GM19372 (cell line): Measurements from ENCODE around the gene PRR12.
A peak's percentile ranks its signal among the peaks of the same experiment; 100 is the strongest.

Source experiments
- ATAC-seq: cut with Tn5 transposase; IDR thresholded peaks from one replicate; pipeline ENCODE4 v1.9.1; 2021; ENCODE audit warnings: mild to moderate bottlenecking, low read depth, moderate library complexity; ENCODE audit not compliant: unreplicated experiment

Gene PRR12

DNA sequence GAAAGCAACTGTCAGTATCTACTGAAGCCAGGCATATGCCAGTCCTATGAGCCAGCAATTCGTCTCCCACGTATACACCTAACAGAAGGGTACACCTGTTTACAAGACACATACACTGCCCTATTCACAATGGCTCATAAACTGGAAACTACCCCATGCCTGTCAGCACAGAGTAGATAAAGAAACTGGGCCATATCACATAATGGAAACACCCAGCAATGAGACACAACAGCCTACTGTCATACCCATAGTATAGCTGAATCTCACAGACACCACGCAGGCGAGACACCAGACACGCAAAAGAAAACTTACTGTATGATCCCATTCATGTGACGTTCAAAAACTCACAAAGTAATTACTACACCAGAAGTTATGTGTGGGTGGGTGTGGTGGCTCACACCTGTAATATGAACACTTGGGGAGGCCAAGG lies 26.4 kb upstream of the PRR12 start:
- ATAC-seq: no peak

DNA sequence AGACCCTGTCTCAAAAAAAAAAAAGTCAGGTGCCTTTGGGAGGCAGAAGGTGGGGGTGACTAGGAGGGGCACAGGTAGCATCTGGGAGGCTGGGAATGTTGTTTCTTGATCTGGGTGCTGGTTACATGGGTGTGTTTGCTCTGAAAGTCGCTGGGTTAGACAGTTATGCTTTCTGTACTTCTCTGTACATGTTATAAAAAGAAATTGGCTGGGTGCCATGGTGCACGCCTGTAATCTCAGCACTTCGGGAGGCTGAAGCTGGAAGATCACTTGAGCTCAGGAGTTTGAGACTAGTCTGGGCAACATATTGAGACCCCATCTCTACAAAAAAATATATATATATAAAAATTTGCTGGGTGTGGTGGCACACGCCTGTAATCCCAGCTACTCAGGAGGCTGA lies 25.7 kb upstream of the PRR12 start:
- no peak for ATAC-seq

DNA sequence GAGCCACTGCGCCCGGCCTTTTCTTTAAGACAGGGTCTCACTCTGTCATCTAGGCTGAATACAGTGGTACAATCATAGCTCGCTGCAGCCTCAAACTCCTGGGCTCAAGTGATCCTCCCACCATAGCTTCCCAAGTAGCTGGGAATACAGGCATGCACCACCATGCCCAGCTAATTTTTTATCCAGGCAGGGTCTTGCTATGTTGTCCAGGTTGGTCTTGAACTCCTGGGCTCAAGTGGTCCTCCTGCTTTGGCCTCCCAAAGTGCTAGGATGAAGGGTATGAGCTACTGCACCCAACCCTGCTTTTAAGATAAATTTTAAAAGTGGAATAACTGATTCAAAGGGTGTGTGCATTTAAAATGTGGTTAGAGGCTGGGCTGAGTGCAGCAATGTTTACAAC lies 24.7 kb upstream of the PRR12 start:
- ATAC-seq: no peak

DNA sequence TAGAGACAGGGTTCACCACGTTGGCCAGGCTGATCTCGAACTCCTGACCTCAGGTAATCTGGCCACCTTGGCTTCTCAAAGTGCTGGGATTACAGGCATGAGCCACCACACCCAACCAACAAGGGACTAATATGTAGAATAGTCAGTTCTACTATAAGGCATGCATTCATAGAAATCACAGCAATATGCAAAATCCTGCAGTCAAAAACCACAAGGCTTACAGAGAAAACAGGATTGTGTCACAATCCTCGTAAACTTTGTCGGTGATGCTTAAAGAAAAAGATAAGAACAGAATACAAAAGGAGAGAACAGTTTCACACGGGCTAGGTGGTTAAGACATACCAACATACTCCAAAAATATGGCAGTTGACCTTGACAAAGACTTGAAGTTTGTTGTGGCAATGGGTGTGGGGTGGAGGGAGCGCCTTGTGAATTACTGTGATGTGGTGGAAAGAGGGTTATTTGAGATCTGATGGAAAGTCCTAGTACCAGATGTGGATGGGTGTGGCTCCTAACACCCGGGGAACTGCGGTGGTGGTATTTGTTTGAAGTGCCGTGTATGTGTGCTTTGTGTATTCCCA lies 23.0 kb upstream of the PRR12 start:
- no peak for ATAC-seq

DNA sequence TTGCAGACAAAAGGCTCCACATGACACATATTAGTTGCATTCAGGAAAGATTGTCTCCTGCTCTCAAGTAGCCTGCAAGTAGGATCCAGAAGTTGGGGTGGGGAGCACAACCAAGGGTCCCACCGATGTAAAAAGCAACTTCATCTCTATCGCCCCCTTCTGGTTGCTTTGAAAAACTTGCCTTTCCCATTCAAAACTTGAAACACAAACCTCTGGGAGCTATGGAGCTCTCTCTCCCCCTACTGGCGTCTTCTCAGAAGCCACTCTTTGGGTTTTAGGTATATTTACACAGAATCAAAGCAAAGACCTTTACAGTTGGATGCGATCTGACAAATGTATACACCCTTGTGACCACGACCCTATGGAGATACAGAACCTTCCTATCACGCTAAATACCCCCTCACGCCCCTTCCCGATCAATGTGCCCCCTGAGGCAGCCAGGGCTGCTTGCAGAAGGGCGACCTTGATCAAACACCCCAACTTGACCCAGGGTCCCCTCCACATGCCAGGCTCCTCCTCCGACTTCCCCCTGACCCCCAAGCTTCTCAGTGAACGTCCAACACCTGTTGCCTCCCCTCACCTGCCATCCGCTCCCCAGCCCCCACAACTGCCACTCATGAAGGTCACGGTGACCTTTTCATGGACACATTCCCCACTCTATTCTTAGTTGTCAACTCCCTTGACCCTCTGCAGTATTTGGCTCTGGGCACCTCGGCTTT lies 20.7 kb upstream of the PRR12 start:
- no peak for ATAC-seq

DNA sequence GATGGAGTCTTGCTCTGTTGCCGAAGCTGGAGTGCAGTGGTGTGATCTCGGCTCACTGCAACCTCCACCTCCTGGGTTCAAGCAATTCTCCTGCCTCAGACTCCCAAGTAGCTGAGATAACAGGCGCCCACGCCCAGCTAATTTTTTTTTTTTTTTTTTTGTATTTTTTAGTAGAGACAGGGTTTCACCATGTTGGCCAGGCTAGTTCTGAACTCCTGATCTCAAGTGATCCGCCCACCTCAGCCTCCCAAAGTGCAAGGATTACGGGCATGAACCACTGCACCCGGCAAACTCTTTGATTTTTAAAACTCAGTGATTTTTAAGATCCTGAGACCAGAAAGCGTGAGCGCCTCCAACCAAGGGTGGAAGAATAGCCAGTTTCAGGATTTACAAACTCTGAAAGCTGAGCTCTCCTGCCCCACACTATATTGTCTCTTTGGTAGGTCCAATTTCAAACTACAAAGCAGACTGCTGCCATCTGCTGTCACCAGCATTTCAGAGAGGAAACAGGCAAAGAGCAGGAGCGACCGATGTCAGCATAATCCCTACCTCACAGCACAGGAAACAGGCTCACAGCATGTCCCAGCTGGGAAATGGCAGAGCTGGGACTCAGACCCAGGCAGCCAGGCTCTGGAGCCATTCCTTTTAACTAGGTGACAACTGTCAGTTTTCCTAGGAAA lies 19.8 kb upstream of the PRR12 start:
- ATAC-seq: no peak

DNA sequence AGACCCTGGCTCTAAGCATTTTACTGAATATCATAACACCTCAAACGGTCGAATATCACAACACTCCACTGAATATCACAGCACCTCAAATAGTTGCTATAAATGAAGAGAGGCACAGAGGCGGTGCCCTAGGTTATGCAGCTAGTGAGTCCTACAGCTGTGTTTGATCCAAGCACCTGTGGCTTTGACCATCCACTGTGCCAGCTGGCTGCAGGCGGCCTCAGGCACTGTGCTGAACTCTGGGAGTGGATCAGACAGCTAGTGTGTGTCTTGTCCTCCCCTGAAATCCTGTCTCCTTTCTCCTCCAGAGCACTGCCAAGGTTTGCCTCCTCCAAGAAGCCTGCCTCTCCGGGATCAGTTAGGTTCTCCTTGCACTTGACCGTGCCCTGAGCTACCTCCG lies 18.0 kb upstream of the PRR12 start:
- ATAC-seq: no peak

DNA sequence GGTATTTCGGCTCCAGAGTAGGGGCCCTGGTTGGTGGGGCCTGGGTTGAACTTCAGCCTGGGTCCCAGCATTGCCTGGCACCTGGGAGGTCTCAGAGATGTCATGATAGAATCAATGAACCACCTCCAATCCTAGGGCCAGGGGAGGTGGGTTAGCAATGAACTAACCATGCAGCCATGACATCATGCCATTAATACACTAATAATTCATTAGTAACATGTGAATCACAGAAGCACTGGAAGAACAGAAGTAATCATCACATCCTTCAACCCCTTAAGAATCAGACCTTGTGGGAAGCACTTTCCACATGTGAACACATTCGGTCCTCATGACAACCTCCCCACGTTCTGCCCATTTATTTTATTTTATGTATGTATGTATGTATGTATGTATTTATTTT lies 17.6 kb upstream of the PRR12 start:
- no peak for ATAC-seq

DNA sequence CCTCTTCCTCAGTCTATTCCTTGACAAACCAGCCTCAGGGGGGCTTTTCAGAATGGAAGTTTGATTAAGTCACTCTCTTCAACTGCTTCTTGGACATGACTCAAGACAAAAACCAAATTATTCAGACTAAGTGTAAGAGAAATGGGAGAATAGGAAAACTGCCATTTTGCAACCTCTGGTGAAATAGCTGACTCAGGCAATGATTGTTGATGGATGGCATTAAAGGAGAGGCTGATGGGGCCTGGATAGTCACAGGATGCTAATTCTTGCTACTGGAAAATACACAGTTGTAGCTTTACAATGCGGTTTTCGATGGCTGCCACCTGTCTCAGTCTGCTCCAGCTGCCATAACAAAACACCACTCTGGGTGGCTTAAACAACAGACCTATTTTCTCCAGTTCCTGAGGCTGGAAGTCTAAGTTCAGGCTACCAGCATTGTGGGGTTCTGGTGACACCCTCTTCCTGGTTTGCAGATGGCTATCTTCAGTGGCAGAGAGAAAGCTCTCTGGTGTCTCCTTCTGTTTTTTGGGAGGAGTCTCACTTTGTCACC lies 16.7 kb upstream of the PRR12 start:
- no peak for ATAC-seq

DNA sequence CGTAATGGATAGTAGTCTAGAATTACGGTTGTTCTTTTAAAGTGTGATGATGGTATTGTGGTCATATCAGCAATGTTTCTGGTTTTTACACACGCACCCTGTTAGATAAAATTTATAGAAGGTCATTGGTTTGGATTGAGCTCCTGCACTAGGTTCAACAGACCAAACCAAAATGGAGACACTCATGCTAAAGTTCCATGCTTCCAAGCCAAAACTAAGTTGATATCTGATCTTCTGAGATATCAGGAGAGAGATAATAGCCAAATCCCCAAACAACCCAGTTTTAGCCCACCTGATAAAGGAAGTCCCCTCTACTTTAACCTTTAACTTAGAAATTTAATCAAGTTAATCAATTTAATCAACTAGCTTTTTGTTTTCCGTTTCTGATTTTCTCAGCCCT lies 11.8 kb upstream of the PRR12 start:
- ATAC-seq: no peak

DNA sequence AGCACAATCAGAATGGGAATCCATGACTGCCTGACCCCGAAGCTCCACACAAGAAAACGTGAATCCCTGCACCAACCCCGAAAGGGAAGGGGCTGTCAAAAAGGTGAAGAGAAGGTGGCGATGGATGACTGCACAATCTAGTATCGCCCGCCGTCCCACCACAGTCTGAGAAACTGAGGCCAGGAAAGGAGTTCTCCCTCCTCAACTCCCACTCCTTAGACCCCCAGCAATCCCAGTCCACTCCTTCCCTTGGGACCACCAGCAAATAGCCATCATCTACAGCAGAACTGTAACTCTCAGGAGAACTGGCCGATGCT lies 11.1 kb upstream of the PRR12 start:
- no peak for ATAC-seq

DNA sequence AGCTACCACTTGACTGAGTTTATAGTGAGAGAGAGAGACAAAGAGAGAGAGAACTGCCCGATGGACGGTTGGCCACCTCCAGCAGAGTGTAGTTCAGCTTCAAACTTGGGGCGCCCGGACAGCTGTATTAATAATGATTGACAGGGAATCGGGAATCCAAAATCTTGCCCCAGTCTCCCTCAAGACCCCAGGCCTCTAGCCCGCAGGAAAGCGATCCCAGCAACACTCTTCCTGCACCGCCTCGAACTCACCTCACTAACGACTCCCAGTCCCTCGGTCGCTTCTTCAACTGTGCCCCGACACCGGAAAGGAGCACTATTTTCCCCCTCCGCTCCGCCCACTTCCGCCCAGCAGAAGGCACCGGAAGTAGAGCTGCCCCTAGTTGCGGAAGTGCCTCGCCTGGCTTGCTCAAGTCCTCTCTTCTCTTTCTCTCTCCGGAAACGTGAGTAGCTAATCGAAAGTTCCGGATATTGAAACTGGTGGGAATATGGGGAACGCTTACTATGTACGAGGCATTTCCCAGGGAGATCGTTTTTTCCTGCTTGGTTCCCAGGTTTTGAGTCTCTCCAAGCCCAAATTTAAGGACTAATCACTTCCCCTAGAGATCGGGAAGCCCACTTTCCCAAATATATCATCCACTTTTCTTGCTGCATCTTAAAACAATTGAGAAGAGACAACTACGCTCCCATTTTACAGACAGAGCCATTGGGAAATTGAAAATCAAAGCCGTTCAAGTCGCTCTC lies 10.5 kb upstream of the PRR12 start, which contains the start of gene NOSIP:
Gene NOSIP, minus strand, starts transcription at position 293 of the 743 bp plus-strand sequence. CDS start 19,865 bp downstream, outside the sequence.
- ATAC-seq: peak; percentile 84

DNA sequence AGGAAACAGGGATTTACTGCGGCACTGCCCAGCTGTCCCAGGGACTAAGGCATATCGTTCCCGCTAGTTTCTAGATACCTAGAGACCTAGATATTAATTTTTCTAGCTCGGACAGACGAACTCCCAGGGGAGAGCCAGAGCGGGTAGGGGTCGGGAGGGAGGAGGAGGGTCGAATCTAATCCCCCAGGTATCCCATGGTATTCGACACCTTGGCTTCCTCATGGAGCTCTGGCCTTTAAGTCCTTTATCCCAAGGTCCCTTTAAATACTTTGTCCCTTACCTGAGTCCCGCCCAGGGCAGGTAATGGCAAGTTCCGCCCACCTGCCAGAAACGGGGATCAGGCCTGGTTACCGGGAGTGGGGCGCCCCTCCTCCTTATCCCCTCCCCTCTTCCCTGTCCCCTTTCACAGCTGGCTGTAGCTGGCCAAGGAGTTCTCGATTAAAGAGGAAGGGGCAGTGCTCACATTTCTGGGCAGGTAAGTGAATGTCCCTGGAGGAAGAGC lies 9.9 kb upstream of the PRR12 start, which contains the start of gene PRRG2:
Gene PRRG2, plus strand, starts transcription at position 310 of the 502 bp plus-strand sequence. CDS start 1,904 bp downstream, outside the sequence.
- no peak for ATAC-seq

DNA sequence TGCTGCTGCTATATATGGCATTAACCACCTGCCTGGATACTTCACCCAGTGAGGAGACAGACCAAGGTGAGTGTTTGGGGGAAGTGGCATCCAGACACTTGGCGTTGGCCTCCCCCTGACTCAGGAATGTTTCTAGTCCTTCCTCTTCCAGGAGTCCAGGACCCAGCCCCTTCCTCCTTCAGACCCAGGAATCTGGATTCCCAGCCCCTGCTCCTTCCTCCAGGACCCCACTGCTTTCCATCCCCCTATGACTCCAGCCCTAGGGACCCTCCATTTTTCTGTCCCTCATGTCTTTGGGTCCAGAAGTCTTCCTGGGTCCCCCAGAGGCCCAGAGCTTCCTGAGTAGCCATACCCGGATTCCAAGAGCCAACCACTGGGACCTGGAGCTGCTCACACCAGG lies 7.7 kb upstream of the PRR12 start:
- no peak for ATAC-seq

DNA sequence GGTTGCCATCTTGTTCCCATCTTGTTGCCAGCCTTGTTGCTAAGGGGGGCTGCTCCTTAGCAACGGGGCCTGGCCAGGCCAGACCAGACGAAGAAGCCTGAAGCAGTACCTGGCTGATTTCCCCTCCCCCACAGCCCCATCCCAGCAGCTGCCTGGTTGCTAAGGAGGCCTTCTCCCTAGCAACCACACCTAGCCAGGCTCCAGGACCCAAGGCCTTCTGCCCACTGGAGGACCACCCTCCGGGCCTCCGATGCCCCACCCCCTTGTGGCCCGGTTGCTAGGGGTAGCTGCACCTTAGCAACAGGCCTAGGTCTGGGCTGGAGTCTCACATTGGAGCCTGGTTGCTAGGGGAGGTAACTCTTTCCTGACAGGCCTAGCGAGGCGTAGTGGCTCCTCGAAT lies 6.0 kb upstream of the PRR12 start:
- no peak for ATAC-seq

DNA sequence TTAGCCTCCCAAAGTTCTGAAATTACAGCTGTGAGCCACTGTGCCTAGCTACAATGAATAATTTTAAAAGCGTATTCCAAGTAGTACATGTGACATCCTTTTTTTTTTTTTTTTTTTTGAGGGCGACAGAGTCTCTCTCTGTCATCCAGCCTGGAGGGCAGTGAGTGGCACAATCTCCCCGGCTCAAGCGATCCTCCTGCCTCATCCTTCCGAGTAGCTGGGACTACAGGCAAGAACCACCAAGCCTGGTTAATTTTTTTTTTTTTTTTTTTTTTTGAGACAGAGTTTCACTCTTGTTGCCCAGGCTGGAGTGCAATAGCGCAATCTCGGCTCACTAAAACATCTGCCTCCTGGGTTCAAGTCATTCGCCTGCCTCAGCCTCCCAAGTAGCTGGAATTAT lies 3.8 kb upstream of the PRR12 start:
- no peak for ATAC-seq

DNA sequence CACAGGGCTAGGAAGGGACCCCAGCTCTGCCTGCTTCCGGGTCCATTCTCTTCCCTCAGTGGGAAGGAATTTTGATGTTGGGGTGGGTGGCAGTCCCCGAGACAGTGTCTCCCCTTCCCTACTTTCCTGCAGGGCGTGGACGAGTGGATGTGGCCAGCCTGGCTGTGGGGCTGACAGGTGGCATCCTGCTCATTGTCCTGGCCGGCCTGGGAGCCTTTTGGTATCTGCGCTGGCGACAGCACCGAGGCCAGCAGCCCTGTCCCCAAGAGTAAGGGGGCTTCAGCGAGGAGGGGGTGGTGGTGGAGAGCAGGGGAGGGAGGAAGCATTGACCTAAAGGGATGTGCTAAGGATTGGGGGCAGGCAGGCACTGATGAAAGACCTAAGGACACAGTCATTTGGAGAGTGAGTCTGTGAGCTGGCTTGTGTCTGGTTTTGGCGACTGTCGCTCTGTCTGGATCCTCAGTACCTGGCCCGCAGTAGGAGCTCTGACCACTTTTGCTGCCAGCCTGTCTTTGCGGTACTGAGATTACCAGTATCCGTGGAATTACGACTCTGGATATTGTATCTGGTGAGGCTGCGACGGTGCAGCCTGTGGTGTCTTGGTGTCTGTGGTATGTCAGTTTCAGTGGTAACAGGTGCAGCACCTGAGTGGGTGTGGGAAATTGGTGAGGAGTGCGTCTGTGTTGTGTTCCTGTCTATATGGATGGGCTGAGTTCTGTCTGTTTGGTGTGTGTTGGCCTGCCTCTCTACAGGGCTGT lies 2.4 kb upstream of the PRR12 start:
- ATAC-seq: no peak

DNA sequence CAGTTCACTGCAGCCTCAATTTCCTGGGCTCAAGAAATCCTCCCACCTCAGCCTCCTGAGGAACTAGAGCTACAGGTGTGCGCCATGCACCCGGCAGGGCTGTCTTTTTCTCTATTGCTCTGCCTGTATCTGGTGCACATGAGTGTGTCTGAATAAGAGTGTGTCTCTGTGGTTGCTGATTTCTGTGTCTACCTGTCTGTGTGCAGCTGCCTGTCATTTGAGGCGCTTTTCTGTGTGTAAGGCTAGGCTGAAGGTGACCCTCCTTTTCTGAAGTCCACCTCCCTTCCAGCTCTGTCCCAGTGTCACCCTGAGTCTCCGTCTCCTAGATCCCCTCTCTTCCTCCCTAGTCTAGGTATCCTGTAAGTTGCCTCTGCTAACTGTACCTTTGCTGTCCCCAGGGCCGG lies 1.5 kb upstream of the PRR12 start:
- no peak for ATAC-seq

DNA sequence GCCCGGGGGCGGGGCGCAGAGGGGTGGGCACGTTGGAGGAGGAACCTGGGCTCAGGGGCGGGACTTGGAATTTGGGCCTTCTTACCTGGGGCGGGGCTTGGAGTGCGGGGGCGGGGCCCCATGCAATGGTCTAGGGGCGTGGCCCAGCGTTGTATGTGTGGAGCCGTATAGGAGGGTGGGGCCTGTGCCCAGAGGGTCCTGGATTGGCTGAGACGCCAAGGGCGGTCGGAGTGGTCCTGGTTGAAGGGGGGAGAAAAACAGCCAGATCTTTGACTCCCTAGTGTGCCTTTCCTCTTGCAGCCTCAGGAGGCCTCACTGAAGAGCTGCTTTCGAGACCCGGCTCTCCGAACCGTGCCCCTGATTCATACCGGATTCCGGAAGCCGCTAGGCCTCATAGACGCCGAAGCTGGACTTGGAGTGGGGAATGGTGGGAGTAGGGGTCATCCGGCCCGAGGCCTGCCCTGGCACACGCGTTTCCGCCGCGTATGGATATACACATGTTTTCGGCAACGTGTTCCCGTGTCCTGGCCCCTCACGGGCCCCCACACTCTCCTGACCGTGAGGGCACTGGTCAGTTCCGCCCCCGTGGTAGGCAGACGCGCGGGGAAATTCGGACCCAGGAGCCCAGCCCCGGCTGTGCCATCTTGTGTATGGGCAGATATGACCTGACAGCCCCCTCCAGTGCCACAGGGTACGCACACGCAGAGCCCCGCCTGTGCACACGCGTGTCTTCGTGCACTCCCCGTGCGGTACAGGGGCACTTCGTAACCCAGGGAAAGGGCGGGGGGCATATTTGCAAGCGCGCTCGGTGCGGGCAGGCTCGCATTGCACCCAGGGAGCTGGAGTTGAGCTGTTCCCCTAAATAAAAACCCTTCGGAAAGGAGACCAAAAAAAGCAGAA lies 661 bp upstream of the PRR12 start:
- ATAC-seq: peak; percentile 57
